H1 (cell line): ENCODE measurements around the gene RIPPLY3. TPM values are rescaled to one million over a fixed set of nuclear protein-coding genes. Genes with fewer than 3 reads are reported as not detected.

Source experiments
- TAF7 ChIP-seq: optimal IDR thresholded peaks from 2 replicates; pipeline ENCODE3; 2011; ENCODE audit warnings: low read depth, mild to moderate bottlenecking, inconsistent platforms, low read length, moderate library complexity, borderline replicate concordance
- polyA plus RNA-seq, 7 experiments: library from polyadenylated mRNA; depleted of rRNA in 3 of 7; stranded (reverse) in 5 of 7; unstranded in 2 of 7; fragments of >200 nt in 5 of 7; fragments of 200-250 nt in 2 of 7; gene quantifications; 1 replicate in 5 of 7; 2 replicates in 1 of 7; 4 replicates in 1 of 7; pipeline versions ENCODE4 v1.2.1 to v1.2.3, GENCODE V29; 2011 to 2013; ENCODE audit warnings: missing spikeins in 2 of 7, mixed read lengths in 2 of 7
- total RNA-seq: library from RNA; stranded (reverse); fragmentation: NEBNext Ultra II Directional; extraction: Animal tissue kit (Norgen Biotek cat#: 25700); gene quantifications from 2 replicates; pipeline ENCODE4 v1.2.1, GENCODE V29; 2021

The RIPPLY3 gene
- total and polyA plus RNA-seq, 2 of the 8 experiments (the other 6 are each of a cell fraction or from before 2014, with no cell fraction given): 2.0 to 2.2 TPM

DNA sequence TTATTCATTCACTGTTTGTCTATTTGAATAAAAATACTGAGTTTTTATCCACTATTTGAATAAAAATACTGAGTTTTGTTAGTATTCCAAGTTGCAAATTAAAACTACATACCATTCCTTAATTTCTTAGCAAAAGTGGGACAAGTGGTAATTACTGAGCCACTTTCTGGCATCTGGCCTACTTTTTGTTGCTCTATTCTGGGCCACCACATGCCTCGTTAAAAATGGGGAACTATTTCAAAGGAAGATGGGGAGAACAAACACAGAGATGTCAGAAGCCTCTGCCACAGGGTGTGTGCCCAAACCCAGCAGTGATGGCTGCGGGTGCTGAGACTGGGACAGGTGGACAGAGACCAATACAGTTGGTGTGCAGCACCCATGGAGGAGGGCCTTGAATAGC, 51.8 kb downstream of the RIPPLY3 start (continued):
- no peak for TF ChIP-seq TAF7
